HepG2 (cell line): ENCODE measurements around the gene LAMC1.

Experiments
- BRF2 ChIP-seq: sonication (generic); formaldehyde crosslinking; IDR thresholded peaks from 2 replicates; pipeline ENCODE4 v1.8.1; 2022; ENCODE audit warnings: mild to moderate bottlenecking, missing genetic modification reagents
- CTCF ChIP-seq: sonication (generic); formaldehyde crosslinking; IDR thresholded peaks from 2 replicates; pipeline ENCODE4 v1.5.0; 2020; ENCODE audit warnings: mild to moderate bottlenecking, missing genetic modification reagents, moderate library complexity
- DNMT3B ChIP-seq: conservative IDR thresholded peaks from 2 replicates; pipeline ENCODE4 v1.6.1; 2016; ENCODE audit warnings: missing biosample characterization, control low read depth
- DZIP1 ChIP-seq: sonication (generic); formaldehyde crosslinking; IDR thresholded peaks from 2 replicates; pipeline ENCODE4 v1.5.0; 2020; ENCODE audit warnings: mild to moderate bottlenecking, missing genetic modification reagents
- FOXA3 ChIP-seq: IDR thresholded peaks from 2 replicates; pipeline ENCODE4 v1.6.1; 2016; ENCODE audit warnings: missing genetic modification reagents, missing compliant biosample characterization
- HMGXB4 ChIP-seq, 2 experiments: sonication (generic) in 1 of 2; formaldehyde crosslinking in 1 of 2; IDR thresholded peaks; 2 replicates each; pipeline versions ENCODE4 v1.4.0 to v1.6.1; 2018 to 2020; ENCODE audit warnings: missing genetic modification reagents in 2 of 2, borderline replicate concordance in 1 of 2, low read depth in 1 of 2, mild to moderate bottlenecking in 1 of 2, missing biosample characterization in 1 of 2
- IRF1 ChIP-seq: sonication (generic); formaldehyde crosslinking; IDR thresholded peaks from 2 replicates; pipeline ENCODE4 v1.4.0; 2020; ENCODE audit warnings: low read depth, mild to moderate bottlenecking, missing genetic modification reagents
- ZKSCAN1 ChIP-seq: fragments of 150-350 bp; IDR thresholded peaks from 2 replicates; pipeline ENCODE4 v1.6.1; 2014; ENCODE audit warnings: low read length
- ZNF101 ChIP-seq: sonication (generic); formaldehyde crosslinking; IDR thresholded peaks from 2 replicates; pipeline ENCODE4 v1.4.0; 2020; ENCODE audit warnings: mild to moderate bottlenecking, low read depth, missing genetic modification reagents, borderline replicate concordance
- ZNF3 ChIP-seq: IDR thresholded peaks from 2 replicates; pipeline ENCODE4 v1.7.0; 2017; ENCODE audit warnings: inconsistent platforms

GRCh38 chr1:183025782-183026774, 2.9 kb downstream of the LAMC1 start:
- TF ChIP-seq HMGXB4 (CRISPR knock-in tag; IDR thresholded peaks at IDR 0.05; ENCODE audit: borderline replicate concordance in 1 of 2, low read depth in 1 of 2) (no peak), DZIP1 (no peak), CTCF (no peak), BRF2 (CRISPR knock-in tag) (no peak), FOXA3 (CRISPR knock-in tag) (no peak), IRF1 (no peak), ZNF3 (no peak), DNMT3B (CRISPR knock-in tag) (no peak), ZKSCAN1 (no peak), ZNF101 (CRISPR knock-in tag) (no peak)
